GM23248 (cell line): ENCODE results near the gene OR6B3.

ENCODE experiments used
- EZH2 ChIP-seq: fragments of 200-600 bp; sonication (generic); IDR thresholded peaks from 2 replicates; pipeline ENCODE4 v1.6.1; 2018; ENCODE audit warnings: antibody characterized with exemption, mild to moderate bottlenecking; ENCODE audit not compliant: insufficient read depth, poor library complexity, severe bottlenecking
- EZH2phosphoT487 ChIP-seq: fragments of 200-600 bp; sonication (generic); IDR thresholded peaks from 2 replicates; pipeline ENCODE4 v1.6.1; 2018; ENCODE audit warnings: antibody characterized with exemption, moderate library complexity, mild to moderate bottlenecking, low read depth; ENCODE audit not compliant: insufficient read depth

DNA sequence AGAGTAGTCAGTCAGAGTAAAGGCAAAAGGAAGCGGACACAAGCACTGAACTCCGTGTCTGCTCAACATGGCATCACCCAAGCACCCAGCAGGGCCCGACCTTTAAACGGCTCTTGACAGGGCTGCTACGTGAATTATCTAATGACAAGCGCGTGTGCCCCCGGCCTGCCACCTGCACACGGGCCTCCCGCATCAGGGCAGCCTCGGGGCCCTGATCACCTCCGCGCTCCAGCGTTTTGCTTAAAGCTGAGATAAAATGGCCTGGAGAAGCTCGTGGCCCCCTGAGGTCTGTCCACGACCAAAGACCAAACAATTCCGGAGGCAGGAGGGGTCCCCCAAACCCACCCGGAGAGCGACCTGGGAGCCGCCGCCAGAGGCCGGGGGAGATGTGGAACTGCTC, 28.6 kb downstream of the OR6B3 start:
- no peak for TF ChIP-seq EZH2phosphoT487
- TF ChIP-seq EZH2: no peak
